Choroid plexus epithelial cell (primary cell): Measurements from ENCODE around the gene PLPP4.
A peak's percentile ranks its signal among the peaks of the same experiment; 100 is the strongest.
"Not testable (repeated sequence)": the region's sequence is repeated elsewhere in the genome, so short reads cannot be mapped to it uniquely, and the experiment has no call there.

Experiments used
- DNase-seq: peaks from one replicate; pipeline ENCODE4 v3.0.0-alpha.2; 2010; ENCODE audit warnings: low read depth
- H3K4me3 ChIP-seq: 2 replicates; pipeline ENCODE4 v1.5.1; 2011; ENCODE audit warnings: low read depth, mild to moderate bottlenecking, control low read depth, low read length, moderate library complexity
- TF ChIP-seq, protein P1 (sequence below): conservative IDR thresholded peaks from 2 replicates; pipeline ENCODE4 v1.5.1; 2011; ENCODE audit warnings: low read depth, mild to moderate bottlenecking, control low read depth, inconsistent platforms, low read length, moderate library complexity

The PLPP4 gene

DNA sequence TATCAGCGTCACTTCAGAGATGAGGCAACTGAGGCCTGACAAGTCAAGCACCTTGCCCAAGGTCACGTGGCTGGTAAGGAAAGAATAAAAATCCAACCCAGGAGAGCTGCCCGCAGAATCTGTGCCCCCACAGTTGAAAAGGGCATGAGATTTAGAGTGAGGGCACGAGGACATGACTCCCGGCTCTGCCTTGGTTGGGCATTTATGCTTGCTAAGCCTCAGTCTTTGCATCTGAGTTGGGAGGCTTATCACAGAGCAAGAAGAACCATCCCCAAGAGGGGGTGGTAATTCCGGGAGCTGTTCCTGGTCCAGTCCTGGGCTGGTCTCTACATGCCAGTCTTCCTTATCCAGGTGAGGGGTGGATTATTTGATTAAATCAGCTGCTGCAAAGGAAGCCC is 37.3 kb downstream of the PLPP4 start:
- TF ChIP-seq, protein P1, sequence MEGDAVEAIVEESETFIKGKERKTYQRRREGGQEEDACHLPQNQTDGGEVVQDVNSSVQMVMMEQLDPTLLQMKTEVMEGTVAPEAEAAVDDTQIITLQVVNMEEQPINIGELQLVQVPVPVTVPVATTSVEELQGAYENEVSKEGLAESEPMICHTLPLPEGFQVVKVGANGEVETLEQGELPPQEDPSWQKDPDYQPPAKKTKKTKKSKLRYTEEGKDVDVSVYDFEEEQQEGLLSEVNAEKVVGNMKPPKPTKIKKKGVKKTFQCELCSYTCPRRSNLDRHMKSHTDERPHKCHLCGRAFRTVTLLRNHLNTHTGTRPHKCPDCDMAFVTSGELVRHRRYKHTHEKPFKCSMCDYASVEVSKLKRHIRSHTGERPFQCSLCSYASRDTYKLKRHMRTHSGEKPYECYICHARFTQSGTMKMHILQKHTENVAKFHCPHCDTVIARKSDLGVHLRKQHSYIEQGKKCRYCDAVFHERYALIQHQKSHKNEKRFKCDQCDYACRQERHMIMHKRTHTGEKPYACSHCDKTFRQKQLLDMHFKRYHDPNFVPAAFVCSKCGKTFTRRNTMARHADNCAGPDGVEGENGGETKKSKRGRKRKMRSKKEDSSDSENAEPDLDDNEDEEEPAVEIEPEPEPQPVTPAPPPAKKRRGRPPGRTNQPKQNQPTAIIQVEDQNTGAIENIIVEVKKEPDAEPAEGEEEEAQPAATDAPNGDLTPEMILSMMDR, result no peak
- DNase-seq, result no peak
- no peak overlapping the region for H3K4me3 ChIP-seq

DNA sequence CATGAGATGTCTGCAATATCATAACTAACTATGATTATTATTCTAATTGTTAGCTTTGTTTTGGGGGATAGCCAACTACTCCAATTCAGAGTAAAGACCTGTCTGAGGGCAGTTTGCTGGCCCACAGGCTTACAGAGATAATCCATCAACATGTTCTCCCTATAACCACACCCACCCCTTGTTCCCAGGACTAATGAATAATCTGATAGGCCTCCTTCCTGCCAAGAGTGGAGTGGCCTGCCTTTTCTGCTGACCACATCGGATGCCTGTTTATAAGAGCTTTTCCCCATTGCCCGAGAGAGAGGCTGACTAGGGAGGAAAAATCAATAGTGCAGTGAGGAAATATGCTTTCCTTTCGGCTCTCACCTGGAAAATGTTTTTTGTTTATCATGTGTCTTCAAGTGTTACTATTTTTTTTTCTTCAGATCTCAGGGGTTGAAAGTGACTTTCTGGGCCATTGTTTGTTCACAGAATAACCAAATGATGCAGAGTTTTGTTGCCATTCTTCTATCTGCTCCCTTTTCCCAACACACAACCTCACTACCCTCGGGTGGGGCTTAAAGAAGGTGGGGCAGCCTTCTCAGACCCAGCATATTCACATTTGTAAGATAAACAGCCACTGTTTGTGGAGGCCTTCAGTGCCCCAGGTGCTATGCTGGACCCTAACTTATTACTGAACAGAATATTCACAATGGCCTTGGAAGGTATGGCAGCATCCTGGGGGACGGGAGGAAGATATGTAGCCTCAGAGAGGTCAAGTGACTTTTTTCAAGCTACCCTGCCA is 38.4 kb downstream of the PLPP4 start:
- TF ChIP-seq, protein P1, result no peak
- H3K4me3 ChIP-seq, result no peak overlapping the region
- DNase-seq, result peak; percentile 45

DNA sequence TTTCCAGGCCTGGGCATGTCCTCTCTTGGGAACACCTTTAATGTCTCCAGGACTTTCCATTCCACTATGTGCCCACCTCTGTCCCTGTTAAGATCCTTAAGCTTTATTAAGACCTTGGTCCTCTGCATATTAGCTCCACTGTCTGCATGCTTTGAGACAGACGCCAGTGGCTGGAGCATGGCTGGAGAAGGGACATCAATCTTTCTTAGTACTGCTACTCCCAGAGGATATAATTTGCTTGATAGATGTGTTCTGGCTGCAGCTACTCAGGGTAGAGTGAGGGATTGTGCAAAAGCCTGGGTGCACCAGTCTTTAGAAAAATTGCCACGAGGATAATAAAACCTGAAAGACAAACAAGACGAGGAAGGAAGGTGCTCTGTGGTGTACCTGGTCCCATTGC is 42.9 kb downstream of the PLPP4 start:
- H3K4me3 ChIP-seq, result no peak overlapping the region
- no peak for DNase-seq
- TF ChIP-seq, protein P1, result no peak

DNA sequence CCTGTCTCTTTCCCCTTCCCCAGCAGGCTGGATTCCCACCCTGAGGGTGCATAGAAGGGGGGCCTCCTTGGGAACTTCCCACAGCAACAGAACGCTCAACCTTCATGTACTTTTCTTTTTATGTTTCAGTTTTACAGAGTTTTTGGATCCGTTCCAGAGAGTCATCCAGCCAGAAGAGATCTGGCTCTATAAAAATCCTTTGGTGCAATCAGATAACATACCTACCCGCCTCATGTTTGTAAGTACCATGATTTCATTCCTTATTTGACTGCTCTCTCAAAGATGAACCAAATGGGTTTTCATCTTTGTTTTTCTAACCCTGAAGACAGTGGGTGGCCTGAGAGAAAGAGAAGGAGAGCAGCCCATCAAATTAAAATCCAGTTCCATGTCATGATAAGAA is 46.7 kb downstream of the PLPP4 start:
- peak; percentile 58 for DNase-seq
- no peak overlapping the region for H3K4me3 ChIP-seq
- TF ChIP-seq, protein P1, result no peak

DNA sequence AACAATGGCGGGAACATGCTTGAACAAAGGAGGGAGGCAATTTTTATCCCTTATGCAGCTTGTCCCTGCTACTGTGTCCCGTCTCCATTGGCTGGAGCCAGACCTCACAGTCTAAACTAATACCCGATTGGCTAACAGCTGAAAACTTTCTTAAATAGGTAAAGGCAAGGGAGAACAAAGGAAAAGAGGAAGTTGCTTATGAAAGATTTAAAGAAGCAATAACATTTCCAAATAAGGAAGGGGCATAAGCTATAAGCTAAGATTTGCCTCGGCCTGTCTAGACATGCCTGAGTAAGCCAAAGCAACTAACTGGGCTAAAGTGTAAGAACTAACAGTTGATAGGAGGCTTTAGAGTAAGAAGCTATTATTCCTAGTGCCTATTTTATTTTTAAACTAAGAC is 47.2 kb downstream of the PLPP4 start:
- peak; percentile 64 for DNase-seq
- H3K4me3 ChIP-seq, result not testable (repeated sequence)

DNA sequence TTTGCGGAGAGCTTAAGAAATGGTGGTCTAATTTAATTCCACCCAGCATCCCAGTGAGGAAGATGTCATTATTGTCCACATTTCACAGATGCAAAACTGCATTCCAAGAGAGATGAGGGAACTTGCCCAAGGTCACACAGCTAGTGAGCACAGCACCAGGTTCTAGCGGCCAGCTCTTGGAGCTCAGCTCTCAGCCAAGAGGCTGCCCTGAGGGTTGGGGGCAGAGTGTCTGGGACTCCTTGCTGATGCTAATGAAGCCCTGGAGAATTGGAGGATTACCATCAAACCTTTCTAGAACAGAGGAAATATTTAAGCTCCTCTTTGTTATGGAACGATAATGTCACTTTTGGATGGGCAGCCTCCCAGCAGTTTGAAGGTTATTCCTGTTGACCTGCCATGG is 48.0 kb downstream of the PLPP4 start:
- TF ChIP-seq, protein P1, result no peak
- DNase-seq, result no peak
- no peak overlapping the region for H3K4me3 ChIP-seq

DNA sequence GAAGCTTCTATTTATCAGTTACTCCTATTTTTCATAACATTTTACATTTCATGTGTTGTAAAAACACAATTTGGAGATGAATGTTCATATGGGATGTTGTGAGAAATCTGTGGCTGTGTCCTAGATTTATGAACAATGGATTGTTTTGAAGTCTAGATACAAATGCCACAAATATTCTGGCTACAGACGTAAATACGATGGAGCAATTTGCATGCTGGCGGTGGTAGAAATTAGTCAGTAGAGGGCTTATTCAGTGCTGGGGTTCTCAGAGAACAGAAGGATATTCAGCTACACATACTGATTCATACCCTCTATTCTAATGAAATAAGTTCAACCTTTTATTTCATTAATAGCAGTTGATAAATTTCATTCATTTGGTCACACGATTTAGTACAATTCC is 48.8 kb downstream of the PLPP4 start:
- no peak overlapping the region for H3K4me3 ChIP-seq
- peak; percentile 33 for DNase-seq
- TF ChIP-seq, protein P1, result no peak
